ENCODE measurements around the gene IFITM2.

- TF ChIP-seq EZH2 (IDR thresholded peaks at IDR 0.05; ENCODE audit: borderline replicate concordance) (no peak), CTCF (IDR thresholded peaks at IDR 0.05; ENCODE audit: poor library complexity) (no peak)
Measured at GRCh38 chr11:298406-299065, 9.1 kb upstream of the IFITM2 start.

Data from hepatocyte (in vitro differentiated cells).